HepG2 (cell line): ENCODE results near the gene FECH. TPM values are rescaled to one million over a fixed set of nuclear protein-coding genes. Genes with fewer than 3 reads are reported as not detected.
A peak's percentile ranks its signal among the peaks of the same experiment; 100 is the strongest.

Source experiments
- DMAP1 ChIP-seq: IDR thresholded peaks from 2 replicates; pipeline ENCODE4 v1.6.1; 2016
- FOXK1 ChIP-seq: sonication (generic); formaldehyde crosslinking; IDR thresholded peaks from 2 replicates; pipeline ENCODE4 v1.4.0; 2020; ENCODE audit warnings: low read depth, missing genetic modification reagents, borderline replicate concordance
- GLI4 ChIP-seq: sonication (generic); formaldehyde crosslinking; IDR thresholded peaks from 2 replicates; pipeline ENCODE4 v1.5.1; 2020; ENCODE audit warnings: missing genetic modification reagents, mild to moderate bottlenecking, moderate library complexity, borderline replicate concordance
- MTA3 ChIP-seq: sonication (generic); formaldehyde crosslinking; IDR thresholded peaks from 2 replicates; pipeline ENCODE4 v1.4.0; 2020; ENCODE audit warnings: missing genetic modification reagents
- RFX3 ChIP-seq: IDR thresholded peaks from 2 replicates; pipeline ENCODE4 v1.6.1; 2016; ENCODE audit warnings: missing biosample characterization, missing genetic modification reagents
- ZBTB1 ChIP-seq: sonication (generic); formaldehyde crosslinking; IDR thresholded peaks from 2 replicates; pipeline ENCODE4 v1.4.0; 2020; ENCODE audit warnings: missing genetic modification reagents, borderline replicate concordance
- ZNF441 ChIP-seq: sonication (generic); formaldehyde crosslinking; IDR thresholded peaks from 2 replicates; pipeline ENCODE4 v1.7.0; 2021; ENCODE audit warnings: missing genetic modification reagents, borderline replicate concordance
- ZNF703 ChIP-seq: sonication (generic); formaldehyde crosslinking; IDR thresholded peaks from 2 replicates; pipeline ENCODE4 v1.5.1; 2020; ENCODE audit warnings: missing genetic modification reagents, mild to moderate bottlenecking, moderate library complexity, borderline replicate concordance
- polyA plus RNA-seq, 8 experiments: library from polyadenylated mRNA; depleted of rRNA in 3 of 8; stranded (reverse) in 7 of 8; unstranded in 1 of 8; fragments of >200 nt; fragmentation: Illumina TruSeq in 4 of 8; extraction: Trizol in 4 of 8; gene quantifications; 2 replicates each; pipeline versions ENCODE4 v1.2.1 to v1.2.3, GENCODE V29; 2011 to 2016; ENCODE audit warnings: low read depth in 4 of 8, missing spikeins in 1 of 8, mixed read lengths in 1 of 8; ENCODE audit not compliant: insufficient read depth in 1 of 8
- total RNA-seq, 5 experiments: library from RNA; depleted of rRNA; stranded (reverse); fragments of >200 nt; fragmentation: Illumina TruSeq; extraction: Trizol; gene quantifications; 2 replicates each; pipeline ENCODE4 v1.2.3, GENCODE V29; 2016; ENCODE audit warnings: low read depth in 1 of 5
- TF ChIP-seq, protein P1 (sequence below): sonication (generic); formaldehyde crosslinking; IDR thresholded peaks from 2 replicates; pipeline ENCODE4 v1.4.0; 2020; ENCODE audit warnings: missing genetic modification reagents
- TF ChIP-seq, protein P2 (sequence below): conservative IDR thresholded peaks from 2 replicates; pipeline ENCODE4 v1.6.1; 2018; ENCODE audit warnings: missing genetic modification reagents
- TF ChIP-seq, protein P3 (sequence below): sonication (generic); formaldehyde crosslinking; conservative IDR thresholded peaks from 2 replicates; pipeline ENCODE4 v1.5.0; 2020; ENCODE audit warnings: missing genetic modification reagents
- TF ChIP-seq, protein P4 (sequence below): sonication (generic); formaldehyde crosslinking; IDR thresholded peaks from 2 replicates; pipeline ENCODE4 v1.5.0; 2020; ENCODE audit warnings: mild to moderate bottlenecking, missing genetic modification reagents
- TF ChIP-seq, protein P5 (sequence below): sonication (generic); formaldehyde crosslinking; IDR thresholded peaks from 2 replicates; pipeline ENCODE4 v1.4.0; 2020; ENCODE audit warnings: missing genetic modification reagents, mild to moderate bottlenecking, borderline replicate concordance
- TF ChIP-seq, protein P6 (sequence below): sonication (generic); formaldehyde crosslinking; conservative IDR thresholded peaks from 2 replicates; pipeline ENCODE4 v1.8.0; 2022; ENCODE audit warnings: low read depth, missing genetic modification reagents
- TF ChIP-seq, protein P7 (sequence below): sonication (generic); formaldehyde crosslinking; IDR thresholded peaks from 2 replicates; pipeline ENCODE4 v1.4.0; 2020; ENCODE audit warnings: missing genetic modification reagents, borderline replicate concordance

FECH gene
- total and polyA plus RNA-seq, 2 of the 13 experiments (the other 11 are each of a cell fraction or from before 2014, with no cell fraction given): 14.7 to 21.9 TPM

DNA sequence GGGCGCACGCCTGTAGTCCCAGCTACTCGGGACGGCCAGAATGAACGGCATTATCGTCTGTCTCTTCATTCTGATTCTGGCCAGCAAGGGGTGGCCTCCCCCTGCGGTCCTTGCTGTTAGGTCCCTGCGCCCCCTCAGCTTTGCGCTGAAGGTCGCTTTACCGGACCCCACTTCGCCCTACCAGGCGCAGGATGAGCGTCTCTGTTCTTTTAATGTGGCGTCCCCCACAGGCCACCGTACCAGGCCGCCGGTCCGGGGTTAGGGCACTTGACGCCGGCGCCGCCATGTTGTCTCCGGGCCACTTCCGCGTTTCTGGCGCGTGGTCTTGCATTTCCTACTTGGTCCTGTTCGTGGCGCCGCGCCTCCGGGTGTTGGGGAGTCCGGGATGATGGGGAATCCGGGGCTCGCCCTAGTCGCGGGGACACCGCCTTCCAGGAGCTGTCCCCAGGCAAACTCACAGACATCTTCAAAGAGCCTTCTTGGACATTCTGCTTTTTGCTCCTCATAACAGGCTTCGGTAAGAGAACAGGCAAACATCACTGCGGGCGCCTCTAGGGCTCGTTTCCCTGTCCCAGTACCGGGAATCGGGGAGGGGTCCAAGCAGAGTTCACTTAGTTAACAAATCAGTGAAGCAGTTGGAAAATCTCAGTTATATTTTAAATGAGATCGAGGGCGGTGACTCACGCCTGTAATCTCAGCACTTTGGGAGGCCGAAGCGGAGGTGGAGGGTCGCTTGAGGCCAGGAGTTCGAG lies 43.7 kb upstream of the FECH start (continued):
- peak; percentile 91 for TF ChIP-seq FOXK1
- TF ChIP-seq, protein P1, sequence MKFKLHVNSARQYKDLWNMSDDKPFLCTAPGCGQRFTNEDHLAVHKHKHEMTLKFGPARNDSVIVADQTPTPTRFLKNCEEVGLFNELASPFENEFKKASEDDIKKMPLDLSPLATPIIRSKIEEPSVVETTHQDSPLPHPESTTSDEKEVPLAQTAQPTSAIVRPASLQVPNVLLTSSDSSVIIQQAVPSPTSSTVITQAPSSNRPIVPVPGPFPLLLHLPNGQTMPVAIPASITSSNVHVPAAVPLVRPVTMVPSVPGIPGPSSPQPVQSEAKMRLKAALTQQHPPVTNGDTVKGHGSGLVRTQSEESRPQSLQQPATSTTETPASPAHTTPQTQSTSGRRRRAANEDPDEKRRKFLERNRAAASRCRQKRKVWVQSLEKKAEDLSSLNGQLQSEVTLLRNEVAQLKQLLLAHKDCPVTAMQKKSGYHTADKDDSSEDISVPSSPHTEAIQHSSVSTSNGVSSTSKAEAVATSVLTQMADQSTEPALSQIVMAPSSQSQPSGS (CRISPR knock-in tag): peak; percentile 81; the same call in 1 of the 2 replicates
- TF ChIP-seq, protein P2, sequence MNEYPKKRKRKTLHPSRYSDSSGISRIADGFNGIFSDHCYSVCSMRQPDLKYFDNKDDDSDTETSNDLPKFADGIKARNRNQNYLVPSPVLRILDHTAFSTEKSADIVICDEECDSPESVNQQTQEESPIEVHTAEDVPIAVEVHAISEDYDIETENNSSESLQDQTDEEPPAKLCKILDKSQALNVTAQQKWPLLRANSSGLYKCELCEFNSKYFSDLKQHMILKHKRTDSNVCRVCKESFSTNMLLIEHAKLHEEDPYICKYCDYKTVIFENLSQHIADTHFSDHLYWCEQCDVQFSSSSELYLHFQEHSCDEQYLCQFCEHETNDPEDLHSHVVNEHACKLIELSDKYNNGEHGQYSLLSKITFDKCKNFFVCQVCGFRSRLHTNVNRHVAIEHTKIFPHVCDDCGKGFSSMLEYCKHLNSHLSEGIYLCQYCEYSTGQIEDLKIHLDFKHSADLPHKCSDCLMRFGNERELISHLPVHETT: 0 out of 2 replicates have a peak, but pooled peaks have one; percentile 57
- TF ChIP-seq, protein P3, sequence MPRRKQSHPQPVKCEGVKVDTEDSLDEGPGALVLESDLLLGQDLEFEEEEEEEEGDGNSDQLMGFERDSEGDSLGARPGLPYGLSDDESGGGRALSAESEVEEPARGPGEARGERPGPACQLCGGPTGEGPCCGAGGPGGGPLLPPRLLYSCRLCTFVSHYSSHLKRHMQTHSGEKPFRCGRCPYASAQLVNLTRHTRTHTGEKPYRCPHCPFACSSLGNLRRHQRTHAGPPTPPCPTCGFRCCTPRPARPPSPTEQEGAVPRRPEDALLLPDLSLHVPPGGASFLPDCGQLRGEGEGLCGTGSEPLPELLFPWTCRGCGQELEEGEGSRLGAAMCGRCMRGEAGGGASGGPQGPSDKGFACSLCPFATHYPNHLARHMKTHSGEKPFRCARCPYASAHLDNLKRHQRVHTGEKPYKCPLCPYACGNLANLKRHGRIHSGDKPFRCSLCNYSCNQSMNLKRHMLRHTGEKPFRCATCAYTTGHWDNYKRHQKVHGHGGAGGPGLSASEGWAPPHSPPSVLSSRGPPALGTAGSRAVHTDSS (CRISPR knock-in tag): no peak
- peak; percentile 96 for TF ChIP-seq DMAP1 (CRISPR knock-in tag)
- TF ChIP-seq, protein P4, sequence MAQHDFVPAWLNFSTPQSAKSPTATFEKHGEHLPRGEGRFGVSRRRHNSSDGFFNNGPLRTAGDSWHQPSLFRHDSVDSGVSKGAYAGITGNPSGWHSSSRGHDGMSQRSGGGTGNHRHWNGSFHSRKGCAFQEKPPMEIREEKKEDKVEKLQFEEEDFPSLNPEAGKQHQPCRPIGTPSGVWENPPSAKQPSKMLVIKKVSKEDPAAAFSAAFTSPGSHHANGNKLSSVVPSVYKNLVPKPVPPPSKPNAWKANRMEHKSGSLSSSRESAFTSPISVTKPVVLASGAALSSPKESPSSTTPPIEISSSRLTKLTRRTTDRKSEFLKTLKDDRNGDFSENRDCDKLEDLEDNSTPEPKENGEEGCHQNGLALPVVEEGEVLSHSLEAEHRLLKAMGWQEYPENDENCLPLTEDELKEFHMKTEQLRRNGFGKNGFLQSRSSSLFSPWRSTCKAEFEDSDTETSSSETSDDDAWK: no peak
- no peak for TF ChIP-seq RFX3 (CRISPR knock-in tag)
- TF ChIP-seq, protein P5, sequence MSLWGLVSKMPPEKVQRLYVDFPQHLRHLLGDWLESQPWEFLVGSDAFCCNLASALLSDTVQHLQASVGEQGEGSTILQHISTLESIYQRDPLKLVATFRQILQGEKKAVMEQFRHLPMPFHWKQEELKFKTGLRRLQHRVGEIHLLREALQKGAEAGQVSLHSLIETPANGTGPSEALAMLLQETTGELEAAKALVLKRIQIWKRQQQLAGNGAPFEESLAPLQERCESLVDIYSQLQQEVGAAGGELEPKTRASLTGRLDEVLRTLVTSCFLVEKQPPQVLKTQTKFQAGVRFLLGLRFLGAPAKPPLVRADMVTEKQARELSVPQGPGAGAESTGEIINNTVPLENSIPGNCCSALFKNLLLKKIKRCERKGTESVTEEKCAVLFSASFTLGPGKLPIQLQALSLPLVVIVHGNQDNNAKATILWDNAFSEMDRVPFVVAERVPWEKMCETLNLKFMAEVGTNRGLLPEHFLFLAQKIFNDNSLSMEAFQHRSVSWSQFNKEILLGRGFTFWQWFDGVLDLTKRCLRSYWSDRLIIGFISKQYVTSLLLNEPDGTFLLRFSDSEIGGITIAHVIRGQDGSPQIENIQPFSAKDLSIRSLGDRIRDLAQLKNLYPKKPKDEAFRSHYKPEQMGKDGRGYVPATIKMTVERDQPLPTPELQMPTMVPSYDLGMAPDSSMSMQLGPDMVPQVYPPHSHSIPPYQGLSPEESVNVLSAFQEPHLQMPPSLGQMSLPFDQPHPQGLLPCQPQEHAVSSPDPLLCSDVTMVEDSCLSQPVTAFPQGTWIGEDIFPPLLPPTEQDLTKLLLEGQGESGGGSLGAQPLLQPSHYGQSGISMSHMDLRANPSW (CRISPR knock-in tag): 0 out of 2 replicates have a peak, but pooled peaks have one; percentile 72
- TF ChIP-seq ZNF441 (CRISPR knock-in tag): no peak
- TF ChIP-seq, protein P6, sequence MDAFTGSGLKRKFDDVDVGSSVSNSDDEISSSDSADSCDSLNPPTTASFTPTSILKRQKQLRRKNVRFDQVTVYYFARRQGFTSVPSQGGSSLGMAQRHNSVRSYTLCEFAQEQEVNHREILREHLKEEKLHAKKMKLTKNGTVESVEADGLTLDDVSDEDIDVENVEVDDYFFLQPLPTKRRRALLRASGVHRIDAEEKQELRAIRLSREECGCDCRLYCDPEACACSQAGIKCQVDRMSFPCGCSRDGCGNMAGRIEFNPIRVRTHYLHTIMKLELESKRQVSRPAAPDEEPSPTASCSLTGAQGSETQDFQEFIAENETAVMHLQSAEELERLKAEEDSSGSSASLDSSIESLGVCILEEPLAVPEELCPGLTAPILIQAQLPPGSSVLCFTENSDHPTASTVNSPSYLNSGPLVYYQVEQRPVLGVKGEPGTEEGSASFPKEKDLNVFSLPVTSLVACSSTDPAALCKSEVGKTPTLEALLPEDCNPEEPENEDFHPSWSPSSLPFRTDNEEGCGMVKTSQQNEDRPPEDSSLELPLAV: no peak
- no peak for TF ChIP-seq ZNF703
- TF ChIP-seq, protein P7, sequence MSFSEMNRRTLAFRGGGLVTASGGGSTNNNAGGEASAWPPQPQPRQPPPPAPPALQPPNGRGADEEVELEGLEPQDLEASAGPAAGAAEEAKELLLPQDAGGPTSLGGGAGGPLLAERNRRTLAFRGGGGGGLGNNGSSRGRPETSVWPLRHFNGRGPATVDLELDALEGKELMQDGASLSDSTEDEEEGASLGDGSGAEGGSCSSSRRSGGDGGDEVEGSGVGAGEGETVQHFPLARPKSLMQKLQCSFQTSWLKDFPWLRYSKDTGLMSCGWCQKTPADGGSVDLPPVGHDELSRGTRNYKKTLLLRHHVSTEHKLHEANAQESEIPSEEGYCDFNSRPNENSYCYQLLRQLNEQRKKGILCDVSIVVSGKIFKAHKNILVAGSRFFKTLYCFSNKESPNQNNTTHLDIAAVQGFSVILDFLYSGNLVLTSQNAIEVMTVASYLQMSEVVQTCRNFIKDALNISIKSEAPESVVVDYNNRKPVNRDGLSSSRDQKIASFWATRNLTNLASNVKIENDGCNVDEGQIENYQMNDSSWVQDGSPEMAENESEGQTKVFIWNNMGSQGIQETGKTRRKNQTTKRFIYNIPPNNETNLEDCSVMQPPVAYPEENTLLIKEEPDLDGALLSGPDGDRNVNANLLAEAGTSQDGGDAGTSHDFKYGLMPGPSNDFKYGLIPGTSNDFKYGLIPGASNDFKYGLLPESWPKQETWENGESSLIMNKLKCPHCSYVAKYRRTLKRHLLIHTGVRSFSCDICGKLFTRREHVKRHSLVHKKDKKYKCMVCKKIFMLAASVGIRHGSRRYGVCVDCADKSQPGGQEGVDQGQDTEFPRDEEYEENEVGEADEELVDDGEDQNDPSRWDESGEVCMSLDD (CRISPR knock-in tag): peak; percentile 95
- TF ChIP-seq ZBTB1 (CRISPR knock-in tag): no peak
- TF ChIP-seq MTA3 (CRISPR knock-in tag): no peak
- no peak for TF ChIP-seq GLI4 (CRISPR knock-in tag)
